HG03045 (cell line): Measurements from ENCODE around the gene TLK1.
A peak's percentile ranks its signal among the peaks of the same experiment; 100 is the strongest.
"Not testable (repeated sequence)": the region's sequence is repeated elsewhere in the genome, so short reads cannot be mapped to it uniquely, and the experiment has no call there.

Experiments used
- ATAC-seq: cut with Tn5 transposase; IDR thresholded peaks from one replicate; pipeline ENCODE4 v1.9.1; 2021; ENCODE audit warnings: mild to moderate bottlenecking, moderate library complexity; ENCODE audit not compliant: unreplicated experiment

Gene TLK1

GRCh38 chr2:171169839-171170238 lies 9.1 kb upstream of the TLK1 start:
- ATAC-seq: no peak

GRCh38 chr2:171169333-171169732 lies 8.6 kb upstream of the TLK1 start:
- ATAC-seq: no peak

- ATAC-seq: no peak
These were observed 6.8 kb upstream of the TLK1 start for GRCh38 chr2:171167352-171167997.

- ATAC-seq: no peak
These were observed 5.8 kb upstream of the TLK1 start for GRCh38 chr2:171166328-171166983.

GRCh38 chr2:171165967-171166327 lies 5.3 kb upstream of the TLK1 start:
- no peak for ATAC-seq

- ATAC-seq: no peak
These were observed 2.6 kb upstream of the TLK1 start for GRCh38 chr2:171163261-171163660.

GRCh38 chr2:171162522-171163197 lies 2.0 kb upstream of the TLK1 start:
- not testable (repeated sequence) for ATAC-seq

GRCh38 chr2:171160956-171161740 lies 455 bp upstream of the TLK1 start:
- peak; percentile 62 for ATAC-seq

GRCh38 chr2:171159372-171160118 lies 1.1 kb downstream of the TLK1 start:
- ATAC-seq: peak; percentile 14

- no peak for ATAC-seq
These were observed 1.8 kb downstream of the TLK1 start for GRCh38 chr2:171158790-171159371.

GRCh38 chr2:171158036-171158789 lies 2.5 kb downstream of the TLK1 start:
- ATAC-seq: no peak

GRCh38 chr2:171157109-171157500 lies 3.6 kb downstream of the TLK1 start:
- ATAC-seq: no peak

GRCh38 chr2:171154348-171154747 lies 6.3 kb downstream of the TLK1 start:
- no peak for ATAC-seq

GRCh38 chr2:171150694-171151285 lies 9.9 kb downstream of the TLK1 start:
- no peak for ATAC-seq

- ATAC-seq: no peak
These were observed 10.6 kb downstream of the TLK1 start for GRCh38 chr2:171149986-171150693.

- ATAC-seq: no peak
These were observed 11.3 kb downstream of the TLK1 start for GRCh38 chr2:171149171-171149938.

- ATAC-seq: no peak
These were observed 13.6 kb downstream of the TLK1 start for GRCh38 chr2:171147081-171147480.

- no peak for ATAC-seq
These were observed 14.1 kb downstream of the TLK1 start for GRCh38 chr2:171146633-171147032.
